GM12878 (cell line): Measurements from ENCODE around the gene JPT1. TPM values are rescaled to one million over a fixed set of nuclear protein-coding genes. Genes with fewer than 3 reads are reported as not detected.
"Not testable (repeated sequence)": the region's sequence is repeated elsewhere in the genome, so short reads cannot be mapped to it uniquely, and the experiment has no call there.

ENCODE experiments used
- ATAC-seq: fragments of 200-7000 bp; cut with Tn5 transposase; 3 replicates; pipeline ENCODE4 v1.9.1; 2020; ENCODE audit warnings: mild to moderate bottlenecking, moderate library complexity
- BruUV-seq: library from RNA; stranded (reverse); fragments of 400-500 nt; replicated peaks from 2 replicates; lab custom pipeline; 2021; lab: Mats Ljungman, UMichigan
- CTCF ChIA-PET: fragments of 300-600 bp; sonication (Branson Sonifier 250); formaldehyde crosslinking; extraction: SDS; loops from one replicate; lab custom pipeline; 2021; ENCODE audit warnings: inconsistent platforms; lab: Yijun Ruan, JAX
- POLR2A ChIA-PET: fragments of 350-600 bp; formaldehyde crosslinking; extraction: SDS; loops from one replicate; lab custom pipeline; 2021; ENCODE audit warnings: inconsistent platforms; lab: Charles Lee
- RAD21 ChIA-PET: fragments of 300-600 bp; sonication (Branson Sonifier 250); formaldehyde crosslinking; loops from one replicate; lab custom pipeline; 2023; ENCODE audit warnings: antibody characterized with exemption; ENCODE audit not compliant: unreplicated experiment; lab: Charles Lee
- SMC1A ChIA-PET: fragments of 300-600 bp; sonication (Branson Sonifier 250); formaldehyde crosslinking; loops from one replicate; lab custom pipeline; 2023; ENCODE audit not compliant: unreplicated experiment, uncharacterized antibody; lab: Charles Lee
- DNase-seq: peaks from one replicate; pipeline ENCODE4 v3.0.0-alpha.2; 2011; ENCODE audit warnings: low read depth, low spot score
- FAIRE-seq: peaks from 3 replicates; lab custom pipeline; 2011; peaks lifted over from hg19 to GRCh38; lab: Jason Lieb, UNC
- H2AFZ ChIP-seq: 2 replicates; pipeline ENCODE4 v1.6.0; 2011; ENCODE audit warnings: low read depth, low read length, control low read depth; ENCODE audit not compliant: control insufficient read depth
- H3K27ac ChIP-seq: 2 replicates; pipeline ENCODE4 v1.5.1; 2011; ENCODE audit warnings: control low read depth; ENCODE audit not compliant: control insufficient read depth, insufficient read depth
- H3K27me3 ChIP-seq, 2 experiments: replicated peaks in 1 of 2; 2 replicates each; pipeline versions ENCODE4 v1.6.0 to v1.6.1; 2011; ENCODE audit warnings: low read length in 1 of 2; ENCODE audit not compliant: control insufficient read depth in 2 of 2, insufficient read depth in 2 of 2
- H3K36me3 ChIP-seq, 2 experiments: 2 replicates each; pipeline ENCODE4 v1.5.1; 2011; ENCODE audit warnings: low read length in 1 of 2; ENCODE audit not compliant: control insufficient read depth in 2 of 2, insufficient read depth in 2 of 2
- H3K4me1 ChIP-seq: 2 replicates; pipeline ENCODE4 v1.6.1; 2011; ENCODE audit warnings: mild to moderate bottlenecking, low read length, moderate library complexity, mixed read lengths; ENCODE audit not compliant: control insufficient read depth, insufficient read depth
- H3K4me2 ChIP-seq: 2 replicates; pipeline ENCODE4 v1.6.0; 2011; ENCODE audit warnings: control low read depth; ENCODE audit not compliant: control insufficient read depth, insufficient read depth
- H3K4me3 ChIP-seq: fragments of 200-600 bp; sonication (generic); 2 replicates; pipeline ENCODE4 v1.5.1; 2016
- H3K79me2 ChIP-seq: 2 replicates; pipeline ENCODE4 v1.6.0; 2011; ENCODE audit warnings: low read length; ENCODE audit not compliant: control insufficient read depth, insufficient read depth
- H3K9ac ChIP-seq: 2 replicates; pipeline ENCODE4 v1.8.0; 2011; ENCODE audit warnings: low read length, control low read depth, mixed read lengths; ENCODE audit not compliant: control insufficient read depth, insufficient read depth
- H3K9me3 ChIP-seq: replicated peaks from 3 replicates; pipeline ENCODE4 v1.5.1; 2011; ENCODE audit warnings: mild to moderate bottlenecking, low read length; ENCODE audit not compliant: control insufficient read depth, insufficient read depth
- H4K20me1 ChIP-seq: 2 replicates; pipeline ENCODE4 v1.6.0; 2011; ENCODE audit not compliant: control insufficient read depth, insufficient read depth
- CBX3 ChIP-seq: fragments of 200-600 bp; sonication (generic); IDR thresholded peaks from 2 replicates; pipeline ENCODE4 v1.6.1; 2016; ENCODE audit warnings: low read depth, borderline replicate concordance
- HCFC1 ChIP-seq: fragments of 150-350 bp; IDR thresholded peaks from 2 replicates; pipeline ENCODE4 v1.6.1; 2014; ENCODE audit warnings: low read length
- KAT2A ChIP-seq: conservative IDR thresholded peaks from 2 replicates; pipeline ENCODE4 v1.6.1; 2011; ENCODE audit warnings: low read depth, low read length; ENCODE audit not compliant: control insufficient read depth
- TCF3 ChIP-seq: IDR thresholded peaks from 2 replicates; pipeline ENCODE4 v1.6.1; 2012; ENCODE audit warnings: low read depth, mild to moderate bottlenecking, low read length, borderline replicate concordance; ENCODE audit not compliant: insufficient read depth
- WGBS: methylation state at CpG from one replicate; pipeline ENCODE4 v1.1.6; 2016; ENCODE audit warnings: low lambda C conversion rate; ENCODE audit not compliant: insufficient replicate concordance, insufficient coverage; ENCODE audit errors: missing lambda C conversion rate; 5-methylcytosine and 5-hydroxymethylcytosine counted together
- in situ Hi-C: fragments of 300-500 bp; cut with MboI; formaldehyde crosslinking; loops from 9 replicates; pipeline ENCODE4 v1.14.3; 2018; ENCODE audit warnings: mixed read lengths
- intact Hi-C: fragments of 100-400 bp; cut with micrococcal nuclease; formaldehyde crosslinking; loops from one replicate; pipeline ENCODE4 v1.14.2; 2022; ENCODE audit not compliant: unreplicated experiment
- polyA plus RNA-seq, 11 experiments: library from polyadenylated mRNA; depleted of rRNA in 4 of 11; unstranded in 6 of 11; stranded (reverse) in 5 of 11; fragments of >200 nt; fragmentation: Nextera tagmentation in 4 of 11; fragmentation: Illumina TruSeq in 1 of 11; extraction: Ambion mirVana in 4 of 11; extraction: Trizol in 1 of 11; gene quantifications; 1 replicate in 1 of 11; 2 replicates in 10 of 11; pipeline versions ENCODE4 v1.2.1 to v1.2.3, GENCODE V29; 2011 to 2016; ENCODE audit warnings: inconsistent platforms in 2 of 11, missing spikeins in 2 of 11, low read depth in 1 of 11
- total RNA-seq, 4 experiments: library from RNA; depleted of rRNA in 3 of 4; stranded (reverse); fragments of >200 nt in 3 of 4; fragmentation: Illumina TruSeq in 1 of 4; extraction: Trizol in 1 of 4; gene quantifications; 2 replicates each; pipeline versions ENCODE4 v1.2.1 to v1.2.3, GENCODE V29; 2013 to 2021

Gene JPT1
- total and polyA plus RNA-seq, 10 of the 15 experiments (the other 5 are each of a cell fraction or from before 2014, with no cell fraction given): 79.7 to 651 (median 323) TPM

- TF ChIP-seq TCF3 (no peak), KAT2A (no peak), HCFC1 (no peak), CBX3 (no peak)
These were observed 25.4 kb downstream of the JPT1 start (continued) for GRCh38 chr17:75128694-75129505.

- H3K27ac ChIP-seq, H3K36me3 ChIP-seq, H3K4me2 ChIP-seq, DNase-seq, H3K9me3 ChIP-seq, H2AFZ ChIP-seq, BruUV-seq, ATAC-seq, H4K20me1 ChIP-seq, H3K9ac ChIP-seq, H3K27me3 ChIP-seq, SMC1A ChIA-PET, H3K4me3 ChIP-seq, in situ Hi-C loops, FAIRE-seq: not testable (repeated sequence)
- CTCF ChIA-PET: interaction anchor here (0.7 to 2.8 kb wide), 2 partner anchors 11 to 44 kb away, joined by 3 to 9 read pairs; no protein-coding TSS in a partner anchor
- peaks cover 24% of the 10 kb centered on the region for H3K4me1 ChIP-seq
- intact Hi-C loops: loop anchor here (5.0 kb wide), 1 partner anchor 166 kb away; no protein-coding TSS in a partner anchor
- WGBS: 96% methylated on average over 5 of the region's 5 CpGs
- H3K79me2 ChIP-seq: peaks cover 21% of the 10 kb centered on the region
- RAD21 ChIA-PET: interaction anchor here (0.9 kb wide), 1 partner anchor 14 kb away, joined by 4 read pairs; no protein-coding TSS in a partner anchor
- POLR2A ChIA-PET: interaction anchor here (6.2 kb wide), 1 partner anchor 12 kb away, joined by 53 read pairs; no protein-coding TSS in a partner anchor
These were observed 26.4 kb downstream of the JPT1 start for GRCh38 chr17:75127936-75128335.
